ENCODE data around the gene ATG101. TPM values are rescaled to one million over a fixed set of nuclear protein-coding genes. Genes with fewer than 3 reads are reported as not detected.
"Not testable (repeated sequence)": the region's sequence is repeated elsewhere in the genome, so short reads cannot be mapped to it uniquely, and the experiment has no call there.

ATG101 gene
- total and polyA plus RNA-seq, 9 of the 15 experiments (the other 6 are each of a cell fraction or from before 2014, with no cell fraction given): 2.9 to 52.4 (median 29.7) TPM

DNA sequence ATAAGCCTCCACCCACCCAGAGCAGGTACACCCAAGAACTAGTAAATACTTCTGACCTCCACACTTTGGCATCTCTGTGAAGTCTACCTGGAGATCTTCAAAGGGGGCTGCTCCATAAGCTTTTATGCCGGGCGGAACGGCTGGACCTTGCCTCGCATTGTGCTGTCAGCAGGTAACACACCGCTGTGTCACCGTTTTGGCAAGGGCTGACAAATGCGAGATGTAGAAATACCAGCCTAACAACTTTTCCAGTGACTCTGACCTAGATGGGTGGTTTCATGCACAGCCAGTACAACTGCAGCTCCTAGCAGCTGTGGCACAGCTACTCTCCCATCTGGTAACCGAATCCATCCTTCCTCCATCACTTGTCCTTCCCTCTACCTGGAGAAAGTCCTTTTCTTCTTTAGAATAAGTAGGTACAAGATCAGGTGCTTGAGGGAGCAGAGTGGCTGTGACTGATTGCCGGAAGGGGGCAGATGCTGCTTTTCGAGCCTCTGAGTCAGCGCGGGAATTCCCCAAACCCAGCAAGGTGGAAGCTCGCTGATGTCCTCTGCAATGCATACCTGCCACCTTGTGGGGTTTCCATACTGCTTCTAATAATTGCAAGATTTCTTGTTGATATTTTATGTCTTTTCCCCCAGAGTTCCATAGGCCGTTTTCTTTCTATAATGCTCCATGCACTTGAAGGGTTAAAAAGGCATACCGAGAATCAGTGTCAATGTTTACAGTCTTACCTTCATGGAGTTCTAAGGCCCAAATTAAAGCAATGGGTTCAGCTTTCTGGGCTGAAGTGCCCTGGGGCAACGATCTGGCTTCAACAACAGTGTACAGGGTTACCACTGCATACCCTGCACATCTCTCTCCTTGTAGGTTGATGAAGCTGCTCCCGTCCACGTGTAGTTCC, 46.7 kb downstream of the ATG101 start:
- POLR2A ChIA-PET; H3K9me3 ChIP-seq (replicated peaks; ENCODE audit: control insufficient read depth, insufficient read depth, low read depth, low read length); BruUV-seq (replicated peaks); H3K36me3 ChIP-seq (ENCODE audit: control insufficient read depth, insufficient read depth, low read length); FAIRE-seq; H3K4me2 ChIP-seq (ENCODE audit: insufficient read depth, low read length); H3K9ac ChIP-seq (ENCODE audit: insufficient read depth in 1 of 2, low read depth in 2 of 2, low read length in 2 of 2); H3K4me3 ChIP-seq; H3K79me2 ChIP-seq (ENCODE audit: control insufficient read depth, insufficient read depth, low read length); in situ Hi-C loops (cut with MboI); H3K9me1 ChIP-seq (ENCODE audit: control insufficient read depth, insufficient read depth, low read length); H2AFZ ChIP-seq (ENCODE audit: low read depth, low read length); ATAC-seq; intact Hi-C loops (cut with micrococcal nuclease); DNase-seq (ENCODE audit: extremely low read depth in 1 of 4, low spot score in 3 of 4); H3K27ac ChIP-seq (ENCODE audit: extremely low read depth, low read depth, low read length); H4K20me1 ChIP-seq (replicated peaks; ENCODE audit: control insufficient read depth, insufficient read depth, low read length): not testable (repeated sequence)
- TF ChIP-seq, protein P1, sequence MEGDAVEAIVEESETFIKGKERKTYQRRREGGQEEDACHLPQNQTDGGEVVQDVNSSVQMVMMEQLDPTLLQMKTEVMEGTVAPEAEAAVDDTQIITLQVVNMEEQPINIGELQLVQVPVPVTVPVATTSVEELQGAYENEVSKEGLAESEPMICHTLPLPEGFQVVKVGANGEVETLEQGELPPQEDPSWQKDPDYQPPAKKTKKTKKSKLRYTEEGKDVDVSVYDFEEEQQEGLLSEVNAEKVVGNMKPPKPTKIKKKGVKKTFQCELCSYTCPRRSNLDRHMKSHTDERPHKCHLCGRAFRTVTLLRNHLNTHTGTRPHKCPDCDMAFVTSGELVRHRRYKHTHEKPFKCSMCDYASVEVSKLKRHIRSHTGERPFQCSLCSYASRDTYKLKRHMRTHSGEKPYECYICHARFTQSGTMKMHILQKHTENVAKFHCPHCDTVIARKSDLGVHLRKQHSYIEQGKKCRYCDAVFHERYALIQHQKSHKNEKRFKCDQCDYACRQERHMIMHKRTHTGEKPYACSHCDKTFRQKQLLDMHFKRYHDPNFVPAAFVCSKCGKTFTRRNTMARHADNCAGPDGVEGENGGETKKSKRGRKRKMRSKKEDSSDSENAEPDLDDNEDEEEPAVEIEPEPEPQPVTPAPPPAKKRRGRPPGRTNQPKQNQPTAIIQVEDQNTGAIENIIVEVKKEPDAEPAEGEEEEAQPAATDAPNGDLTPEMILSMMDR (IDR thresholded peaks at IDR 0.05 in 2 of 3, conservative IDR thresholded peaks at IDR 0.05 in 1 of 3; ENCODE audit: insufficient read depth in 2 of 3, low read depth in 1 of 3, low read length in 3 of 3): 0 out of 6 replicates have a peak, but pooled peaks of 1 of the 3 experiments have one; percentile 9
- CTCF ChIA-PET (ENCODE audit: low intra/inter-chr PET ratio): interaction anchor here (0.6 to 1.3 kb wide), 2 partner anchors 91 to 163 kb away, joined by 4 read pairs; no protein-coding TSS in a partner anchor
- Histone ChIP-seq H3K27me3 (ENCODE audit: control insufficient read depth in 2 of 2, insufficient read depth in 2 of 2, low read length in 2 of 2) (peaks cover 12 to 36% of the 10 kb centered on the region in 2 experiments), H3K4me1 (replicated peaks in 1 of 2; ENCODE audit: control insufficient read depth in 2 of 2, insufficient read depth in 2 of 2, low read length in 2 of 2) (peaks cover 0 to 12% of the 10 kb centered on the region in 2 experiments; a peak in 2 of 5 replicates)
- WGBS (ENCODE audit: insufficient coverage, low coverage, missing lambda C conversion rate): 6% methylated on average over 17 of the region's 18 CpGs

DNA sequence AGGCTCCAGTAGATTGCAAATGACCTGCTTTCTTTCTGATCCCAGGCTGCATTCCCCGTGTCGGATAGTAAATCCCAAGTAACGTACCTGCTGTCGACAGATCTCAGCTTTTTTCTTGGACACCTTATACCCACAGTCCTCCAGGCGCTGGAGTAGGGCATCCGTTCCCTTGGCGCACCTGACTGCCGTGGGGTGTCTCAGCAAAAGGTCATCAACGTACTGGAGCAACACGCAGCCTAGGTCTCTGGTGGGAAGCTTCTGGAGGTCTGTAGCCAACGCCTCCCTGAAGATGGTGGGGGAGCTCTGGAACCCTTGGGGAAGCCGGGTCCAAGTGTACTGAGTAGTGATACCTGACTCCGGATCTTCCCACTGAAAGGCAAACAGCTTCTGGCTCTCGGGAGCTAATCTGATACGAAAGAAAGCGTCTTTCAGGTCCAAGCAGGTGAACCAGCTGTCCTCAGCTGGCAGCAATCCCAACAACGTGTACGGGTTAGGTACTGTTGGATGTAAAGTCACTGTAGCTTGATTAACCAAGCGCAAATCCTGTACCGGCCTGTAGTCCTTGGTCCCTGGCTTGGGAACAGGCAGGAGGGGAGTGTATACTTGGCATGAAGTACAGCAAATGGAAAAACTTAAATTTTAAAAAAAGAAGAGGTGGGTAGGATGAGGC, 48.2 kb downstream of the ATG101 start:
- H3K9me3 ChIP-seq (replicated peaks; ENCODE audit: control insufficient read depth, insufficient read depth, low read depth, low read length); H3K9ac ChIP-seq (ENCODE audit: insufficient read depth in 1 of 2, low read depth in 2 of 2, low read length in 2 of 2); H3K4me3 ChIP-seq; in situ Hi-C loops (cut with MboI); H3K36me3 ChIP-seq (ENCODE audit: control insufficient read depth, insufficient read depth, low read length); FAIRE-seq; DNase-seq (ENCODE audit: extremely low read depth in 1 of 4, low spot score in 3 of 4); H4K20me1 ChIP-seq (replicated peaks; ENCODE audit: control insufficient read depth, insufficient read depth, low read length); BruUV-seq (replicated peaks); intact Hi-C loops (cut with micrococcal nuclease); H3K27ac ChIP-seq (ENCODE audit: extremely low read depth, low read depth, low read length); H3K4me2 ChIP-seq (ENCODE audit: insufficient read depth, low read length); H2AFZ ChIP-seq (ENCODE audit: low read depth, low read length); H3K9me1 ChIP-seq (ENCODE audit: control insufficient read depth, insufficient read depth, low read length); ATAC-seq; H3K79me2 ChIP-seq (ENCODE audit: control insufficient read depth, insufficient read depth, low read length): not testable (repeated sequence)
- CTCF ChIA-PET (ENCODE audit: low intra/inter-chr PET ratio): interaction anchor here (2.6 kb wide), 1 partner anchor 92 kb away, joined by 11 read pairs; no protein-coding TSS in a partner anchor
- Histone ChIP-seq H3K27me3 (ENCODE audit: control insufficient read depth in 2 of 2, insufficient read depth in 2 of 2, low read length in 2 of 2) (peaks cover 12 to 41% of the 10 kb centered on the region in 2 experiments), H3K4me1 (replicated peaks in 1 of 2; ENCODE audit: control insufficient read depth in 2 of 2, insufficient read depth in 2 of 2, low read length in 2 of 2) (peaks cover 0 to 14% of the 10 kb centered on the region in 2 experiments; a peak in 2 of 5 replicates)
- 2% methylated on average over 20 of the region's 20 CpGs for WGBS (ENCODE audit: insufficient coverage, low coverage, missing lambda C conversion rate)
- POLR2A ChIA-PET: interaction anchor here (0.7 kb wide), 1 partner anchor 11 kb away, joined by 3 read pairs; no protein-coding TSS in a partner anchor

Measured in K562 (cell line).